ENCODE results near the gene CHRNA4. TPM values are rescaled to one million over a fixed set of nuclear protein-coding genes. Genes with fewer than 3 reads are reported as not detected.

Gene CHRNA4
- polyA plus RNA-seq, 1 of the 3 experiments (the other 2 are of a cell fraction): not detected

- no peaks in the 10 kb centered on the region for H3K4me1 ChIP-seq (ENCODE audit: control insufficient read depth in 1 of 2, insufficient read depth in 2 of 2, low read depth in 1 of 2, low read length in 1 of 2)
- ChIA-PET CTCF (interaction anchor here (5.8 kb wide), 1 partner anchor 66 kb away, joined by 53 read pairs; no protein-coding TSS in a partner anchor), POLR2A (no interaction called here)
- no peaks in the 10 kb centered on the region for H3K79me2 ChIP-seq (ENCODE audit: insufficient read depth)
- H3K36me3 ChIP-seq (replicated peaks in 1 of 2; ENCODE audit: control insufficient read depth in 1 of 2, insufficient read depth in 2 of 2, low read length in 1 of 2): no peaks in the 10 kb centered on the region
- 69% methylated on average over 8 of the region's 31 CpGs for WGBS (ENCODE audit: low lambda C conversion rate)
- no peak overlapping the region for H3K27ac ChIP-seq (ENCODE audit: low read depth in 2 of 2, low read length in 1 of 2)
- no peak for TF ChIP-seq TAF1 (IDR thresholded peaks at IDR 0.05; ENCODE audit: borderline replicate concordance, low read depth, low read length)
- no peak for TF ChIP-seq FOXM1 (IDR thresholded peaks at IDR 0.05; ENCODE audit: low read depth)
- TF ChIP-seq YY1 (IDR thresholded peaks at IDR 0.05; ENCODE audit: low read depth): no peak
- TF ChIP-seq USF1 (IDR thresholded peaks at IDR 0.05; ENCODE audit: borderline replicate concordance, low read depth): no peak
- no peak for TF ChIP-seq EZH2phosphoT487 (IDR thresholded peaks at IDR 0.05; ENCODE audit: borderline replicate concordance, low read depth)
- no peak for TF ChIP-seq ELF1 (IDR thresholded peaks at IDR 0.05)
- TF ChIP-seq POLR2AphosphoS5 (IDR thresholded peaks at IDR 0.05; ENCODE audit: low read depth, low read length): no peak
- no peak for TF ChIP-seq RFX5 (IDR thresholded peaks at IDR 0.05; ENCODE audit: low read length)
- no peak for TF ChIP-seq CTCF (IDR thresholded peaks at IDR 0.05)
- no peak for TF ChIP-seq MEF2A (IDR thresholded peaks at IDR 0.05; ENCODE audit: borderline replicate concordance, low read depth)
- no peak for TF ChIP-seq CHD2 (IDR thresholded peaks at IDR 0.05; ENCODE audit: low read length, partially characterized antibody)
- TF ChIP-seq USF2 (IDR thresholded peaks at IDR 0.05; ENCODE audit: borderline replicate concordance, low read depth, low read length): no peak
- TF ChIP-seq TCF12 (IDR thresholded peaks at IDR 0.05): no peak
- no peak for TF ChIP-seq NFIC (IDR thresholded peaks at IDR 0.05; ENCODE audit: borderline replicate concordance)
- no peak for TF ChIP-seq FOSL2 (IDR thresholded peaks at IDR 0.05; ENCODE audit: borderline replicate concordance, low read depth)
- TF ChIP-seq NRF1 (IDR thresholded peaks at IDR 0.05; ENCODE audit: low read depth, low read length): no peak
- no peak for TF ChIP-seq REST (IDR thresholded peaks at IDR 0.05; ENCODE audit: low read depth, low read length)
- DNase-seq: no peak
- no peak overlapping the region for H3K9ac ChIP-seq
- no peak overlapping the region for H2AFZ ChIP-seq (ENCODE audit: low read depth)
- no peaks in the 10 kb centered on the region for H3K27me3 ChIP-seq (ENCODE audit: insufficient read depth)
- H3K9me3 ChIP-seq: no peaks in the 10 kb centered on the region
- H3K4me2 ChIP-seq: no peak overlapping the region
- H3K4me3 ChIP-seq (ENCODE audit: low read depth in 2 of 2, low read length in 1 of 2): no peak overlapping the region
- no peaks in the 10 kb centered on the region for H4K20me1 ChIP-seq (ENCODE audit: insufficient read depth)
- no peaks in the 10 kb centered on the region for H3K9me2 ChIP-seq
- no peaks in the 10 kb centered on the region for H3F3A ChIP-seq (replicated peaks; ENCODE audit: insufficient read depth)
These were observed 45.2 kb downstream of the CHRNA4 start for GRCh38 chr20:63315731-63316491.

All from SK-N-SH (cell line).